Measurements from ENCODE around the gene ANAPC2.
"Not testable (repeated sequence)": the region's sequence is repeated elsewhere in the genome, so short reads cannot be mapped to it uniquely, and the experiment has no call there.

Gene ANAPC2

GRCh38 chr9:137145731-137146526 lies 42.4 kb downstream of the ANAPC2 start:
- no peak for DNase-seq (ENCODE audit: low read depth)

DNA sequence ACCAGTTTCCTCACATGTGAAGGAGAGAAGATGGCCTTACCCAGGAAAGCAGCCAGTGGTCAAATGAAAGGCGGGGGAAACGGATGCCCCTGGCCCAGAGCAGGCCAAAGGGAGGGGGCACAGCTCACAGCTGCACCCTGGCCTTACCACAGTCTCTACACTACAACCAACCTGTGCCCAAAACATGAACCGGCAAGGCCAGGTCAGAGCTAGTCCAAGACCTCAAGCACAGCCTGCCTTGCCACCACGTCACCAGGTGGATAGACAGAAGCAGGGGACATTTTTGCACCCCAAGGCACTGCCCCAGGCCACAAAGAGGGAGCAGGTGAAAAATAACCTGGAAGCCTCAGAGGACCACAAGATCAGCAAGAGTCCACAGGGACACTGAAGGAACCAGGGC lies 44.9 kb downstream of the ANAPC2 start:
- no peak for DNase-seq (ENCODE audit: low read depth)

GRCh38 chr9:137141976-137142936 lies 46.1 kb downstream of the ANAPC2 start:
- no peak for DNase-seq (ENCODE audit: low read depth)

- DNase-seq (ENCODE audit: low read depth): no peak
Observed at GRCh38 chr9:137141050-137141810, 47.1 kb downstream of the ANAPC2 start.

- DNase-seq (ENCODE audit: low read depth): no peak
Observed at GRCh38 chr9:137140151-137141012, 48.0 kb downstream of the ANAPC2 start.

DNA sequence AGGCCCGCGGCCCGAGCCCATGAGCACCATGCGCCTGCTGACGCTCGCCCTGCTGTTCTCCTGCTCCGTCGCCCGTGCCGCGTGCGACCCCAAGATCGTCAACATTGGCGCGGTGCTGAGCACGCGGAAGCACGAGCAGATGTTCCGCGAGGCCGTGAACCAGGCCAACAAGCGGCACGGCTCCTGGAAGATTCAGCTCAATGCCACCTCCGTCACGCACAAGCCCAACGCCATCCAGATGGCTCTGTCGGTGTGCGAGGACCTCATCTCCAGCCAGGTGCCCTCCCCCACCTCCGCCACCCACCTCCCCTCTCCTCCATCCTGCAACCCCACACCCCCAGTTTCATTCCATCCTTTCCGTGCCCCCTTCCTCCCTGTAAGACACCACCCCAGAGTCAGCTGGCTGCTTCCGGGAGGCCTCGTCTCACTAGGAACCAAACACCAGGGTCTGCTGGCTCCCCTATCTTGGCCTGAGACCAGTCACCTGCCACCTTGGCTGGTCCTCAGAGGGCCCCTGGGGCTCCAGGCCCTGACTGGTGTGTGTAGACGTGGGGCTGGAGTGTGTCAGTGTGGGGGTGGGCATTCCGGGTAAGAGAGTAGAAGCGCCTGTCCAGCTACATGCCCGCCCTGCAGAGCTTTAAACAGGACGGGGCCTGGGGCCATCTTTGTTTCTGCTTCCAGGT lies 48.8 kb downstream of the ANAPC2 start:
- DNase-seq (ENCODE audit: low read depth): no peak

- DNase-seq (ENCODE audit: low read depth): no peak
Observed at GRCh38 chr9:137138722-137139467, 49.5 kb downstream of the ANAPC2 start, which contains the start of gene GRIN1. GRIN1 (plus strand) TSS chr9:137139154; CDS start chr9:137139487, 333 bp downstream.

- no peak for DNase-seq (ENCODE audit: low read depth)
Observed at GRCh38 chr9:137138058-137138721, 50.2 kb downstream of the ANAPC2 start.

GRCh38 chr9:137136881-137137607 lies 51.3 kb downstream of the ANAPC2 start:
- no peak for DNase-seq (ENCODE audit: low read depth)

DNA sequence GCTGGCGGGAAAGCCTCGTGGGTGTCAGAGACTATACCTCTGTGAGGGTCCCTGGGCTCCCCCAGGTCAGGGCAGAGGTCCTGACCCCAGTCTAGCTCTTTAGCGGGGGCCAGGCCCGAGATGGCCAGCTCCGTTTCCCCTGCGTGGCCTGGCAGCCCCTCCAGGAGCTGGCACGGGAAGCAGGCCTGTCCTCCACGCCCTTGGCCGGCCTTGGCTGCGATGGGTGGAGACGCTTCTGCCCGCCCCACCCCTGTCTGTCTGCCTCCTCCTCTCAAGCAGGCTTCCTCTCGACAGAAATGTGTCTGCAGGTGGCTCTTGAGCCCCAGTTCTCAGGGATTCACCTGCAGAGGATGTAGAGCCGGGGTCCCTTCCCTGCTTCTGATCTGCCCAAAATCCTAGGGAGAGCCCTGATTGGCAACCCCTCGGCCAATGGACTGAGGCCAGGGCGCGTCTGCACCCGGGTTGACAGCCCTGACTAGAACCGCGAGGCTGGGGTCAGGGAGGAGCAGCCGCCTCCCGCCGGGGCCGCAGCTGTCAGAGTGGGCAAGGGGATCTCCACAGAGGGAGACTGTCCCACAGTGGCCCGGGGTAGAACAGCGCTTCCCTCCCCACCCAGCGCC lies 52.0 kb downstream of the ANAPC2 start:
- no peak for DNase-seq (ENCODE audit: low read depth)

GRCh38 chr9:137135154-137135553 lies 53.2 kb downstream of the ANAPC2 start:
- not testable (repeated sequence) for DNase-seq (ENCODE audit: low read depth)

GRCh38 chr9:137134191-137134590 lies 54.2 kb downstream of the ANAPC2 start:
- no peak for DNase-seq (ENCODE audit: low read depth)

GRCh38 chr9:137130176-137130755 lies 58.1 kb downstream of the ANAPC2 start:
- DNase-seq (ENCODE audit: low read depth): no peak

- peak; percentile 83 for DNase-seq (ENCODE audit: low read depth)
Observed at GRCh38 chr9:137129456-137130175, 58.7 kb downstream of the ANAPC2 start.

GRCh38 chr9:137128862-137129455 lies 59.4 kb downstream of the ANAPC2 start:
- no peak for DNase-seq (ENCODE audit: low read depth)

DNA sequence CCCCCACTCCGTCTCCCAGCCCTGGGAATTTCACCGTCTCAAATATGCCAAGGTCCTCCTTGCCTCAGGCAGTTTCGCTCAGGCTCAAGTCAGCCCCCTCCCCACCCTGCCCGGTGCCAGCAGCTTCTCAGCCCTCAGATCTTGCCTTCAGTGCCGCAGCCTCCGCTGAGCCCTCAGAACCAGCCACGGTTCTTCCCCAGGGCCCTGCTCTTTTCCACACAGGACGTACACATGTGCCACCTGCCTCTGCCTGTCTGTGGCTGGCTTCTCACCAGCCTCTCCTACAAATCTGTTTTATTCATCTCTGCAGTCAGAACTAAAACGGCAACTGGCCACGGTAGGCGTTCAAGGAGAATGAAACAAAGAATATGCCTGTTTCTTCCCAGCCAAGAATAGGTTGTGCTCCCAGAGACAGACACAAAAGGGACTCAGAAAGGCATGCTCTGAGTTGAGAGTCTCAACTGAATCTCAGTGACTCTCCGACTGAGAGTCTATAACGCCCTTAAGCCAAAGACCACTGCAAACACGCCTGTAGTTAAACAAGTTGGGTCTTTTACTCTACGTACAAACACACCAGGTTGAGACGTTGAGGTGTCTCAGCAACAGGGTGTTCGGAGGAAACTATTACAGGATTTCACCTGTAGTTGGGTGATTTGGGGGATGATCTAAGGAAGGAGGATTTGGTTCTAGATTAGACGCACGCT lies 60.0 kb downstream of the ANAPC2 start:
- no peak for DNase-seq (ENCODE audit: low read depth)

All from T-helper 22 cell (primary cell).